Spinal cord (tissue), 10 donors: ENCODE measurements around the gene BTRC. TPM values are rescaled to one million over a fixed set of nuclear protein-coding genes. Genes with fewer than 3 reads are reported as not detected.
"Not testable (repeated sequence)": the region's sequence is repeated elsewhere in the genome, so short reads cannot be mapped to it uniquely, and the experiment has no call there.

ENCODE experiments used
- DNase-seq, 6 donors: peaks; one replicate each; pipeline versions ENCODE4 v3.0.0 to v3.0.0-alpha.2; 2013 to 2015; ENCODE audit warnings: low spot score in 6 of 6, low read depth in 4 of 6
- H3K27ac ChIP-seq: one replicate; pipeline ENCODE4 v1.5.1; 2013; ENCODE audit warnings: low read depth, low read length, control low read depth
- H3K27me3 ChIP-seq: one replicate; pipeline ENCODE4 v1.6.1; 2013; ENCODE audit warnings: low read length; ENCODE audit not compliant: control insufficient read depth, insufficient read depth
- H3K36me3 ChIP-seq: one replicate; pipeline ENCODE4 v1.6.1; 2013; ENCODE audit warnings: low read length; ENCODE audit not compliant: control insufficient read depth, insufficient read depth
- H3K4me1 ChIP-seq: one replicate; pipeline ENCODE4 v1.6.1; 2013; ENCODE audit warnings: low read length; ENCODE audit not compliant: control insufficient read depth, insufficient read depth
- H3K4me3 ChIP-seq: one replicate; pipeline ENCODE4 v1.5.1; 2013; ENCODE audit warnings: low read depth, low read length, control low read depth
- H3K9me3 ChIP-seq: one replicate; pipeline ENCODE4 v1.6.1; 2013; ENCODE audit warnings: low read length; ENCODE audit not compliant: control insufficient read depth, insufficient read depth
- WGBS: methylation state at CpG from one replicate; pipeline ENCODE4 v1.1.5; 2013; ENCODE audit warnings: missing lambda C conversion rate; ENCODE audit not compliant: insufficient coverage; 5-methylcytosine and 5-hydroxymethylcytosine counted together
- polyA plus RNA-seq, 2 donors: library from polyadenylated mRNA; unstranded; fragments of 120-200 nt; gene quantifications; one replicate each; pipeline ENCODE4 v1.2.1, GENCODE V29; 2013; ENCODE audit not compliant: insufficient read length in 2 of 2
- total RNA-seq, 2 donors: library from RNA; depleted of rRNA in 1 of 2; stranded (reverse); fragments of 120-200 nt in 1 of 2; fragments of >200 nt in 1 of 2; gene quantifications; one replicate each; pipeline versions ENCODE4 v1.2.3 to v1.2.4, GENCODE V29; 2013 to 2014
- donor health status: healthy.

Gene BTRC
- total and polyA plus RNA-seq, 4 donors, result 20.1 to 41.5 (median 36.5) TPM

GRCh38 chr10:101397140-101397539 is 43.2 kb downstream of the BTRC start:
- no peaks in the 10 kb centered on the region for H3K27me3 ChIP-seq
- no peaks in the 10 kb centered on the region for H3K9me3 ChIP-seq
- H3K36me3 ChIP-seq, result no peaks in the 10 kb centered on the region
- peak; percentile 35 to 95 (median 52) for DNase-seq
- H3K4me1 ChIP-seq, result no peaks in the 10 kb centered on the region
- no peak overlapping the region for H3K27ac ChIP-seq
- no peak overlapping the region for H3K4me3 ChIP-seq

GRCh38 chr10:101400585-101400984 is 46.6 kb downstream of the BTRC start:
- no peak overlapping the region for H3K4me3 ChIP-seq
- no peak for DNase-seq
- no peaks in the 10 kb centered on the region for H3K36me3 ChIP-seq
- no peaks in the 10 kb centered on the region for H3K27me3 ChIP-seq
- no peaks in the 10 kb centered on the region for H3K4me1 ChIP-seq
- no peak overlapping the region for H3K27ac ChIP-seq
- H3K9me3 ChIP-seq, result no peaks in the 10 kb centered on the region
- WGBS, result no CpG with 5 or more reads among the region's 3 CpGs

GRCh38 chr10:101402711-101403110 is 48.7 kb downstream of the BTRC start:
- no peaks in the 10 kb centered on the region for H3K9me3 ChIP-seq
- DNase-seq, result no peak
- no peaks in the 10 kb centered on the region for H3K27me3 ChIP-seq
- peaks cover 3% of the 10 kb centered on the region for H3K36me3 ChIP-seq
- H3K27ac ChIP-seq, result no peak overlapping the region
- H3K4me3 ChIP-seq, result no peak overlapping the region
- H3K4me1 ChIP-seq, result no peaks in the 10 kb centered on the region

DNA sequence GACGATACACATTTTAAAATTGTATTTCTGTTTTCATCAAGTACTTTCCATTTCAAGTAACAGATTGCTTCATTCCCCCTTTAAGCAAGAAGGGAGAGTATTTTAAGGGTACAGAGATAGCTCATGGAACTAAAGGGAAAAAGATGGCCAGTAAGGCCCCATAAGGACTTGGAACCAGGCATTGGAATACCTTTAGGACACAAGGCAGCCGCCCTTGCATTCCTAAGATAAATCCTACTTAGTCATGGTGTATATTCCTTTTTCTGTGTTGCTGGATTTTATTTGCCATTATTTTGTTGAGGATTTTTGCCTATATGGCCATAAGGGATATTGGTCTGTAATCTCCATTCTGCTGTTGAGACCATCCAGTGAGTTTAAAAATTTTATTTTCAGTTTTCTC is 49.2 kb downstream of the BTRC start:
- no peaks in the 10 kb centered on the region for H3K9me3 ChIP-seq
- DNase-seq, result no peak
- WGBS, result no CpG with 5 or more reads among the region's 2 CpGs
- H3K36me3 ChIP-seq, result peaks cover 3% of the 10 kb centered on the region
- H3K27me3 ChIP-seq, result no peaks in the 10 kb centered on the region
- no peak overlapping the region for H3K27ac ChIP-seq
- no peak overlapping the region for H3K4me3 ChIP-seq
- no peaks in the 10 kb centered on the region for H3K4me1 ChIP-seq

DNA sequence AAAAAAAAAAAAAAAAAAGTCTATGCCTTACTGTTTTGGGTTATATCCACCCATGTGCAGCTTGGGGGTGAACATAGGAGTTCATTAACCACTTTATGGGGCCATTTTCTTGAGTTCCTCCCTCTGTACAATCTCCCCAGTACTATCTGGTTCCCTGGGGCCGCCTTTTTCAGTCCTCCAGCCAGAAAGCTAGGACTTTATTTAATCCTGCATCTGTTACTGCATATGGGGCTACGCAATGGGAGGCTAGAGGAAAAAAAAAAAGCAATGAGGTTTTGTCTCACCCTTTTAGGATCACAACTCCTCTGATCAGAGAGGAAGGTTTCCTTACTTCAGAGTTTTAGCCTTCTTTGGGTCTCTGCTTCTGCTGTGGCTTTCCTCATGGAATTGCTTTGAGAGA is 51.0 kb downstream of the BTRC start:
- H3K4me3 ChIP-seq, result no peak overlapping the region
- H3K27ac ChIP-seq, result no peak overlapping the region
- H3K27me3 ChIP-seq, result no peaks in the 10 kb centered on the region
- H3K9me3 ChIP-seq, result no peaks in the 10 kb centered on the region
- H3K36me3 ChIP-seq, result peaks cover 3% of the 10 kb centered on the region
- H3K4me1 ChIP-seq, result no peaks in the 10 kb centered on the region
- WGBS, result no CpG with 5 or more reads among the region's 2 CpGs
- peak in 2 of 6 donors; percentile 25 to 59 for DNase-seq

DNA sequence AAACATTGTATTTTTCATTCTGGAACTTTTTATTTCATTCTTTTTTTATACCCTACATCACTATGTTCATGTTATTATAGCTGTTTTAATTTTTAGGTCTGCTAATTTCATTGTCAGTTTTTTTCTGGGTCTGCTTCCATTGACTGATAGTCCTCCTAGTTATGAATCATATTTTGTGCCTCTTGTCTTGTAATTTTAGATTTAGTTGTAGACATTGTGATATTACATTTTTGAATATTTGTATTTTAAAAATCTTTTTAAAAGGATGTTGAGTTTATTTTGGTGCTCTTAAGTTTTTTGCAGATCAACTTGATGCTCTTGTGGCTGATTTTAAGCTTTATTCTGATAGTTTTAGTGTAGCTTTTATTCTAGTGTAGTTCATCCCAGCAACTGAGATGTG is 57.6 kb downstream of the BTRC start:
- no peaks in the 10 kb centered on the region for H3K27me3 ChIP-seq
- peaks cover 3% of the 10 kb centered on the region for H3K36me3 ChIP-seq
- H3K4me3 ChIP-seq, result no peak overlapping the region
- peaks cover 3% of the 10 kb centered on the region for H3K9me3 ChIP-seq
- no peaks in the 10 kb centered on the region for H3K4me1 ChIP-seq
- DNase-seq, result no peak
- H3K27ac ChIP-seq, result no peak overlapping the region

- Histone ChIP-seq H3K36me3 (no peaks in the 10 kb centered on the region), H3K4me3 (no peak overlapping the region), H3K4me1 (no peaks in the 10 kb centered on the region), H3K27ac (no peak overlapping the region), H3K27me3 (no peaks in the 10 kb centered on the region), H3K9me3 (peaks cover 3% of the 10 kb centered on the region)
- WGBS, result no CpG with 5 or more reads among the region's 2 CpGs
- no peak for DNase-seq
These were observed 60.1 kb downstream of the BTRC start for GRCh38 chr10:101414034-101414433.

- Histone ChIP-seq H3K27me3 (no peaks in the 10 kb centered on the region), H3K27ac (no peak overlapping the region), H3K4me1 (no peaks in the 10 kb centered on the region), H3K9me3 (peaks cover 3% of the 10 kb centered on the region), H3K36me3 (no peaks in the 10 kb centered on the region), H3K4me3 (no peak overlapping the region)
- WGBS, result no CpG with 5 or more reads among the region's 3 CpGs
- DNase-seq, result no peak
These were observed 61.9 kb downstream of the BTRC start for GRCh38 chr10:101415884-101416283.

- DNase-seq, H3K9me3 ChIP-seq, H3K27ac ChIP-seq, H3K36me3 ChIP-seq, H3K4me3 ChIP-seq, H3K27me3 ChIP-seq, H3K4me1 ChIP-seq: not testable (repeated sequence)
- no CpG with 5 or more reads among the region's 1 CpG for WGBS
These were observed 68.0 kb downstream of the BTRC start for GRCh38 chr10:101421967-101422366.

DNA sequence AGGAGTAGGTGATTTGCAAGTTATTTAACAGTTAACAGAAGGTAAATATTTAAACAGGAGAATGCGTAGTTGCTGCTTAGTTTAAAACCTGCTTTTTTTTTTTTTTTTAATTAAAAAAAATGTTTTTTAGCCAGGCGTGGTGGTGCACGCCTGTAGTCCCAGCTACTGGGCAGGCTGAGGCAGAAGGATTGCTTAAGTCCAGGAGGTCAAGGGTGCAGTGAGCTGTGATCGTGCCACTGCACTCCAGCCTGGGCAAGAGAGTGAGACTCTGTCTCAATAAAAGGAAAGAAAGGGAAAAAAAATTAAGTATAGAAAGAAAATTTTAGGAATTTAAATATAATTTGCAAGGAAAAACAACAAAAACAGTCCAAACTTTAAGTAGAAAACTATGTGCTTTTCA is 71.6 kb downstream of the BTRC start:
- Histone ChIP-seq H3K27me3 (no peaks in the 10 kb centered on the region), H3K9me3 (no peaks in the 10 kb centered on the region), H3K4me1 (no peaks in the 10 kb centered on the region), H3K4me3 (no peak overlapping the region), H3K27ac (no peak overlapping the region), H3K36me3 (peaks cover 2% of the 10 kb centered on the region)
- WGBS, result 33% methylated on average over 1 of the region's 4 CpGs
- DNase-seq, result no peak

GRCh38 chr10:101428036-101428435 is 74.1 kb downstream of the BTRC start:
- Histone ChIP-seq H3K36me3 (peaks cover 2% of the 10 kb centered on the region), H3K4me3 (no peak overlapping the region), H3K27me3 (no peaks in the 10 kb centered on the region), H3K9me3 (no peaks in the 10 kb centered on the region), H3K27ac (no peak overlapping the region), H3K4me1 (no peaks in the 10 kb centered on the region)
- no peak for DNase-seq
- 100% methylated on average over 2 of the region's 3 CpGs for WGBS
